WERI-Rb-1 (cell line): ENCODE results near the gene NLRX1.
A peak's percentile ranks its signal among the peaks of the same experiment; 100 is the strongest.

Source experiments
- DNase-seq: peaks from one replicate; pipeline ENCODE4 v3.0.0-alpha.2; 2020
- H3K27ac ChIP-seq: fragments of 250-450 bp; sonication (Bioruptor Pico); 2 replicates; pipeline ENCODE4 v1.5.1; 2020; ENCODE audit warnings: mild to moderate bottlenecking, moderate library complexity
- H3K27me3 ChIP-seq: fragments of 250-450 bp; sonication (Bioruptor Pico); 2 replicates; pipeline ENCODE4 v1.5.1; 2021; ENCODE audit warnings: mild to moderate bottlenecking, low read depth, moderate library complexity; ENCODE audit not compliant: insufficient read depth, severe bottlenecking
- H3K36me3 ChIP-seq: fragments of 250-450 bp; sonication (Bioruptor Pico); 2 replicates; pipeline ENCODE4 v1.5.1; 2020; ENCODE audit warnings: mild to moderate bottlenecking, moderate library complexity
- H3K4me3 ChIP-seq: 2 replicates; pipeline ENCODE4 v1.5.1; 2011; ENCODE audit warnings: low read depth, mild to moderate bottlenecking, control low read depth, low read length
- H3K9me3 ChIP-seq: fragments of 250-450 bp; sonication (Bioruptor Pico); 2 replicates; pipeline ENCODE4 v1.5.1; 2021; ENCODE audit warnings: mild to moderate bottlenecking, moderate library complexity; ENCODE audit not compliant: severe bottlenecking
- CTCF ChIP-seq: IDR thresholded peaks from 2 replicates; pipeline ENCODE4 v1.5.1; 2011; ENCODE audit warnings: low read depth, mild to moderate bottlenecking, control low read depth, inconsistent platforms, low read length

NLRX1 gene

GRCh38 chr11:119205080-119205479, 36.6 kb downstream of the NLRX1 start:
- Histone ChIP-seq H3K36me3 (no peaks in the 10 kb centered on the region; the same call in 1 of the 2 replicates), H3K27ac (peak overlapping the region; percentile 91), H3K4me3 (peak overlapping the region; percentile 48), H3K9me3 (no peaks in the 10 kb centered on the region), H3K27me3 (no peaks in the 10 kb centered on the region)
- TF ChIP-seq CTCF: no peak
- DNase-seq: no peak

GRCh38 chr11:119205574-119206510, 37.3 kb downstream of the NLRX1 start, which contains the start of gene CBL:
CBL (plus strand) TSS chr11:119206339; CDS start chr11:119206418, 79 bp downstream.
- peak; percentile 75 for TF ChIP-seq CTCF
- H3K27me3 ChIP-seq: no peaks in the 10 kb centered on the region
- H3K27ac ChIP-seq: peak within 1 kb of the TSS; percentile 91
- H3K36me3 ChIP-seq: no peaks in the 10 kb centered on the region; the same call in 1 of the 2 replicates
- H3K4me3 ChIP-seq: peak within 1 kb of the TSS; percentile 94
- DNase-seq: peak; percentile 95
- no peaks in the 10 kb centered on the region for H3K9me3 ChIP-seq

- H3K36me3 ChIP-seq: no peaks in the 10 kb centered on the region; the same call in 1 of the 2 replicates
- peak overlapping the region; percentile 91 for H3K27ac ChIP-seq
- TF ChIP-seq CTCF: no peak
- peak; percentile 46 for DNase-seq
- no peaks in the 10 kb centered on the region for H3K27me3 ChIP-seq
- no peaks in the 10 kb centered on the region for H3K9me3 ChIP-seq
- peak overlapping the region; percentile 94 for H3K4me3 ChIP-seq
These were observed 38.2 kb downstream of the NLRX1 start for GRCh38 chr11:119206511-119207414.

- H3K27me3 ChIP-seq: no peaks in the 10 kb centered on the region
- no peaks in the 10 kb centered on the region; the same call in 1 of the 2 replicates for H3K36me3 ChIP-seq
- TF ChIP-seq CTCF: no peak
- peak overlapping the region; percentile 94 for H3K4me3 ChIP-seq
- no peak overlapping the region for H3K27ac ChIP-seq
- DNase-seq: no peak
- no peaks in the 10 kb centered on the region for H3K9me3 ChIP-seq
These were observed 39.0 kb downstream of the NLRX1 start for GRCh38 chr11:119207415-119207960.

- Histone ChIP-seq H3K27ac (no peak overlapping the region), H3K27me3 (no peaks in the 10 kb centered on the region), H3K4me3 (no peak overlapping the region), H3K36me3 (no peaks in the 10 kb centered on the region; the same call in 1 of the 2 replicates), H3K9me3 (no peaks in the 10 kb centered on the region)
- no peak for TF ChIP-seq CTCF
- no peak for DNase-seq
These were observed 40.7 kb downstream of the NLRX1 start for GRCh38 chr11:119209186-119209585.
